ENCODE data around the gene PTGFRN.

GRCh38 chr1:116870300-116870699 lies 39.4 kb upstream of the PTGFRN start:
- no peak for TF ChIP-seq CTCF (IDR thresholded peaks at IDR 0.05 in 8 of 11, conservative IDR thresholded peaks at IDR 0.05 in 3 of 11)
- TF ChIP-seq POLR2A (IDR thresholded peaks at IDR 0.05) = no peak

Data from spleen (tissue), 7 donors.